ENCODE measurements around the gene CMPK1. TPM values are rescaled to one million over a fixed set of nuclear protein-coding genes. Genes with fewer than 3 reads are reported as not detected.

Gene CMPK1
- total RNA-seq, 4 donors from 2014 or later: 21.5 to 111 (median 63.6) TPM

DNA sequence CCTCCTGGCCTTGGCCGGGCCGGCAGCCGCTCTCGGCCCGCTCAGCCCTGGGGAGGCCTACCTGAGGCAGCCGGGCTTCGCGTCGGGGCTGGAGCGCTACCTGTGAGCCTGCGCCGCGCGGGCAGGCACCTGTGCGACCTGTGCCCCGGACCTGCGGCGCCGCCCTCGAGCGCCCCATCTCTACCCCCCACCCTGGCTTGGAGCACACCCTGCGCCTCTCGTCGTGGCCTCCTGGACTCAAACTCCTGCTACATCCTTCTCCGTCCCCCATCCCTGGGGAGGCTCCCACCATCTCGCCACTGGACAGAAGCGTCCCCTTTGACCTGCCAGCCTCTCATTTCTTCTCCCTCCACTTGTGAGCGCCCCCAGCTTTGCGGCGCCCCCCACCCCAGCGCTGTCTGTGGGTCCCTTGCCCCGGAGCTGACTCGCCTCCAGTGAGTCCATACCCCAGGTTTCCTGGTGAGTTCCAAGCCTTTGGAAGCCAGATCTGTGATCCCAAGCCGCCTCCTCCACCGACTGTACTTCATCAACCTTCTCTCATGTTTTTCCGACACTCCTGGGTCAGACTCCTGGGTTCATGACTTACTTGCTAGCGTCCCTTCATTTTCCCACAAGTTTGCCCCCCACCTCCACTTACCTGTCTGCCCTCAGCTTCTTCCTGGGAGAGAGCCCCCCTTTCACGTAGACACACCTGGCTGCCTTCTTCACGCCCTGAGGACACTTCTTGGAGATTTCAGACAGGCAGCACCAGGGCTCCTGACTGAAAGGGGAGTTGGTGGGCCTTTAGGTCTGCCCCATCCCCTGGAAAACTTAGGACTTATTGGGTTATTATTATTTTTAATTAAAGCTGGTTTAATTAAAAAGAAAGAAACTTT, 83.8 kb downstream of the CMPK1 start:
- H3K27me3 ChIP-seq: peaks cover 0 to 15% of the 10 kb centered on the region in 2 donors
- DNase-seq: no peak
- no peaks in the 10 kb centered on the region for H3K36me3 ChIP-seq
- TF ChIP-seq POLR2A (IDR thresholded peaks at IDR 0.05): no peak
- TF ChIP-seq, protein P1, sequence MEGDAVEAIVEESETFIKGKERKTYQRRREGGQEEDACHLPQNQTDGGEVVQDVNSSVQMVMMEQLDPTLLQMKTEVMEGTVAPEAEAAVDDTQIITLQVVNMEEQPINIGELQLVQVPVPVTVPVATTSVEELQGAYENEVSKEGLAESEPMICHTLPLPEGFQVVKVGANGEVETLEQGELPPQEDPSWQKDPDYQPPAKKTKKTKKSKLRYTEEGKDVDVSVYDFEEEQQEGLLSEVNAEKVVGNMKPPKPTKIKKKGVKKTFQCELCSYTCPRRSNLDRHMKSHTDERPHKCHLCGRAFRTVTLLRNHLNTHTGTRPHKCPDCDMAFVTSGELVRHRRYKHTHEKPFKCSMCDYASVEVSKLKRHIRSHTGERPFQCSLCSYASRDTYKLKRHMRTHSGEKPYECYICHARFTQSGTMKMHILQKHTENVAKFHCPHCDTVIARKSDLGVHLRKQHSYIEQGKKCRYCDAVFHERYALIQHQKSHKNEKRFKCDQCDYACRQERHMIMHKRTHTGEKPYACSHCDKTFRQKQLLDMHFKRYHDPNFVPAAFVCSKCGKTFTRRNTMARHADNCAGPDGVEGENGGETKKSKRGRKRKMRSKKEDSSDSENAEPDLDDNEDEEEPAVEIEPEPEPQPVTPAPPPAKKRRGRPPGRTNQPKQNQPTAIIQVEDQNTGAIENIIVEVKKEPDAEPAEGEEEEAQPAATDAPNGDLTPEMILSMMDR (IDR thresholded peaks at IDR 0.05): no peak
- H3K4me3 ChIP-seq: no peak overlapping the region
- no peaks in the 10 kb centered on the region for H3K9me3 ChIP-seq
- intact Hi-C loops (cut with DNase I; ENCODE audit: low total_unique reads): no loop called here
- no peaks in the 10 kb centered on the region for H3K4me1 ChIP-seq
- no peak overlapping the region for H3K27ac ChIP-seq

DNA sequence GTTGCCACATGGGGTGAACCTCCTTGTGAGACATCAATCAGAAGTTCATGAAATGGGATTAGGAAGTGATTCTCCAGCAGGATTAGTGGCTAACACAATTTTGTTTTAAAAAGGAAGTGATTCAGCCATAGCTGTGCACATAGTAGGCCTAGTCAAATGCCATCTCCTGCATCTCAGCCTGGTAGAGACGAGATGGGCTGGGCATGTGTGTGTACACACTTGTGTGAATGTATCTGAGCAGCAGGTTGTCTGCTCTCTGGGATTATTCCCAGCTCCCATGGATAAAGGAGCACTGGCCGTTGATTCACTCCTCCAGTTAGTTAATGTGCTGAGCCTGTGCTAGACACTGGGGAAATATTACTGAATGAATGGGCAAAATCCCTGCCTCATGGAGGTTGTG, 84.5 kb downstream of the CMPK1 start:
- peaks cover 0 to 15% of the 10 kb centered on the region in 2 donors for H3K27me3 ChIP-seq
- no peaks in the 10 kb centered on the region for H3K9me3 ChIP-seq
- H3K4me3 ChIP-seq: no peak overlapping the region
- intact Hi-C loops (cut with DNase I; ENCODE audit: low total_unique reads): no loop called here
- no peak for TF ChIP-seq POLR2A (IDR thresholded peaks at IDR 0.05)
- TF ChIP-seq, protein P1 (IDR thresholded peaks at IDR 0.05): no peak
- no peak for DNase-seq
- no peak overlapping the region for H3K27ac ChIP-seq
- no peaks in the 10 kb centered on the region for H3K36me3 ChIP-seq
- no peaks in the 10 kb centered on the region for H3K4me1 ChIP-seq

DNA sequence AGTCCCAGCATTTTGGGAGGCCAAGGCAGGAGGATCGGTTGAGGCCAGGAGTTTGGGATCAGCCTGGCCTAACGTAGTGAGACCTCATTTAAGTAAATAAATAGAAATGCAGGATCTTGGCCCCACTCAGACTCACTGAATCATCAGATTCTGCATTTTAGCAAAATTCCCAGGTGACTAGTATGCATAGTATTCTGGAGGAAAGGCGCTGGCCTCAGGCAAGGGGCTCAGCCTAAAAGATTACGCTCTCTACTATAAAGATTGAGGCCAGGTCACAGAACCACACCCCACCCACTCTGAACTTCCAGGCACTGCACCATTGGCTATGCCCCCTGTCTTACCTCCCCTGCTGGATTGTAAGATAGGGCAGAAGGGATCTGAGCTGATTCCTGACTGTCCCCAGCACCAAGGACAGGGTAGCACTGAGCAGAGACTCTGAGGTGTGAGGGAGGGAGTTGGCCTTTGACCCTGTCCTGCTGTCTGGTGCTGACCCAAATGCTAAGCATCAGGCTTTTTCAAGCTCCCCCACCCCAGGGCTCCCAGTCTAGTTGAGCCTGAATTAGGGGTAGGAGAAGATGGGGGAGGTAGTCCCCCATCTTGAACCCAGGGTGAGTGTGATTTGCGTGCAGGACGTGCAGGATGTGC, 85.2 kb downstream of the CMPK1 start:
- H3K27me3 ChIP-seq: peaks cover 0 to 15% of the 10 kb centered on the region in 2 donors
- TF ChIP-seq, protein P1 (IDR thresholded peaks at IDR 0.05): no peak
- TF ChIP-seq POLR2A (IDR thresholded peaks at IDR 0.05): no peak
- intact Hi-C loops (cut with DNase I; ENCODE audit: low total_unique reads): no loop called here
- no peak overlapping the region for H3K27ac ChIP-seq
- H3K36me3 ChIP-seq: no peaks in the 10 kb centered on the region
- DNase-seq: no peak
- H3K4me3 ChIP-seq: no peak overlapping the region
- H3K9me3 ChIP-seq: no peaks in the 10 kb centered on the region
- no peaks in the 10 kb centered on the region for H3K4me1 ChIP-seq

DNA sequence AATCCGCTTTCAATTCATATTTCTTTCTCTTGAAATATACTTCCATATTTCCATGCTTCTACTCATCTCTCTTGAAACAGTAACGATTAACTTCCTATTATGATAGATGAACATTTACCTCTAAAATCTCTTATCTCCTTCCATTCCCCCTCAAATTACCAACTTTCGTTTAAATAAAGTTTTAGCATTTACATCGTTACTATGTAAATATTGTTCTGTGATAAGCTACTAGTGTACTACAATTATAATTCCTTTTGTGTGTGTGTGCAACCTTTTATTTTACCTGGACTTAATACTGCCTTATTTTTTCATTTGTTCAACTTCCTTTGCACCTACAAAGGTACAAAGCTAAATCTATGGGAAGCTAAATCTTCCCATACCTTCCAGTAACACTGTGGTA, 87.0 kb downstream of the CMPK1 start:
- Histone ChIP-seq H3K9me3 (no peaks in the 10 kb centered on the region), H3K27ac (no peak overlapping the region), H3K36me3 (no peaks in the 10 kb centered on the region), H3K4me3 (no peak overlapping the region), H3K27me3 (peaks cover 0 to 11% of the 10 kb centered on the region in 2 donors), H3K4me1 (no peaks in the 10 kb centered on the region)
- intact Hi-C loops (cut with DNase I; ENCODE audit: low total_unique reads): no loop called here
- TF ChIP-seq, protein P1 (IDR thresholded peaks at IDR 0.05): no peak
- TF ChIP-seq POLR2A (IDR thresholded peaks at IDR 0.05): no peak
- DNase-seq: no peak

DNA sequence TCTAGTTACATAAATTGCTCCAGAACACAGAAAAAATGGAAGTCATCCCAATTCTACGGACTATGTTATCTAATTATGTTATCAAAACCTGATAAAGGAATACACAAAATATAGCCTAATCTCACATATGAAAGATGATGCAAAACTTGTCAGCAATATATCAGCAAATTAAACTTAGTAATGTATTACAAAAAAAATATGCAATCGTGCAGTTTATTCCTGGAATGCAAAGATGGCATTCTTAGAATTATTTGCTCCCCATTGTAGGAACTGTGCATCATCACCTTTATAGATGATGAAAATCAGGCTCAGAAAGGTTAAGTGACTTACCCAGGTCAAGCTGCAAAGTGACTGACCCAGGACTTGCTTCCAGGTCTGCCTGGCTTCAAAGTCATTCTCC, 90.3 kb downstream of the CMPK1 start:
- Histone ChIP-seq H3K4me1 (no peaks in the 10 kb centered on the region), H3K27me3 (no peaks in the 10 kb centered on the region), H3K36me3 (no peaks in the 10 kb centered on the region), H3K27ac (no peak overlapping the region), H3K4me3 (no peak overlapping the region), H3K9me3 (no peaks in the 10 kb centered on the region)
- intact Hi-C loops (cut with DNase I; ENCODE audit: low total_unique reads): no loop called here
- no peak for DNase-seq
- TF ChIP-seq POLR2A (IDR thresholded peaks at IDR 0.05): no peak
- TF ChIP-seq, protein P1 (IDR thresholded peaks at IDR 0.05): no peak
